Neural cell (in vitro differentiated cells): ENCODE measurements around the gene OR13J1.

Experiments used
- POLR2AphosphoS5 ChIP-seq: IDR thresholded peaks from 2 replicates; pipeline ENCODE4 v1.6.1; 2012
- TF ChIP-seq, protein P1 (sequence below): fragments of 450-650 bp; IDR thresholded peaks from 2 replicates; pipeline ENCODE4 v1.5.1; 2014; ENCODE audit warnings: antibody characterized with exemption, mild to moderate bottlenecking, moderate library complexity; ENCODE audit not compliant: poor library complexity, severe bottlenecking

DNA sequence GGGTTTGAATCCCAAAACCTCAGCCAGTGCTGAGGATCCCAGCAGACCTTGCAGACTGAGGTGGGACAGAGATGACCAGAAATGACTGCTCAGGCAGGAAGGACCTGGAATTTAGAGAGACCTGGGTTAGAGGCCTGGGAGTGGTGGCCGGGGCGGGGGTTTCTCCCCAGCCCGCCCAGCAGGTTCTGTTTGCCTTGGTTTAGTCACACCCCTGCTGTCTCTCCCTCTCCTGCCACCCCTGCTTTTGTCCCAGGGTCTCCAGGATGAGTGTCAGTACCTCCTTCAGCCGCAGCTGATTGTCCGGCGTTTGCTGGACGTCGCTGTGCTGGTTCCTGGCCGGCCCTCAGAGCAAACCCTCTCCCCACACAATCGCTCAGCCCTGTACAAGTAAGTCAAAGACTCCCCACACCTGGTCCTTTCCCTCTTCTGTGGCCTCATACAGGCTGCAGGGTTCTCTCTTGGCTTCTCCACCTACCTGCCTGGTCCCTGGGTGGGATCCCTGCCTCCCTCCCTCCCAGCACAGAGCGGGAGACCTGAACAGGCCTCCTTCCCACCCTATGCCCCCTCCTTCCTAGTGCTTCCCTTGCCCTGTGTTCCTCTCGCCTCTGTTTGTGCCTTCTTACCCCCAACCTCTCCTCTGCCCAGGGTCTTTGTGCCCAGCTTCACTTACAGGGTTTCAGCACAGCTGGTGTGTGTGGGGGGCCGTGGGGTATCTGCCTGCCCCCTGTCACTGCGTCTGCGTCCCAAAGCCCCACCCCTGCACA lies 29.1 kb downstream of the OR13J1 start:
- TF ChIP-seq, protein P1, sequence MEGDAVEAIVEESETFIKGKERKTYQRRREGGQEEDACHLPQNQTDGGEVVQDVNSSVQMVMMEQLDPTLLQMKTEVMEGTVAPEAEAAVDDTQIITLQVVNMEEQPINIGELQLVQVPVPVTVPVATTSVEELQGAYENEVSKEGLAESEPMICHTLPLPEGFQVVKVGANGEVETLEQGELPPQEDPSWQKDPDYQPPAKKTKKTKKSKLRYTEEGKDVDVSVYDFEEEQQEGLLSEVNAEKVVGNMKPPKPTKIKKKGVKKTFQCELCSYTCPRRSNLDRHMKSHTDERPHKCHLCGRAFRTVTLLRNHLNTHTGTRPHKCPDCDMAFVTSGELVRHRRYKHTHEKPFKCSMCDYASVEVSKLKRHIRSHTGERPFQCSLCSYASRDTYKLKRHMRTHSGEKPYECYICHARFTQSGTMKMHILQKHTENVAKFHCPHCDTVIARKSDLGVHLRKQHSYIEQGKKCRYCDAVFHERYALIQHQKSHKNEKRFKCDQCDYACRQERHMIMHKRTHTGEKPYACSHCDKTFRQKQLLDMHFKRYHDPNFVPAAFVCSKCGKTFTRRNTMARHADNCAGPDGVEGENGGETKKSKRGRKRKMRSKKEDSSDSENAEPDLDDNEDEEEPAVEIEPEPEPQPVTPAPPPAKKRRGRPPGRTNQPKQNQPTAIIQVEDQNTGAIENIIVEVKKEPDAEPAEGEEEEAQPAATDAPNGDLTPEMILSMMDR = no peak
- TF ChIP-seq POLR2AphosphoS5 = no peak
